Loucy (cell line): Measurements from ENCODE around the gene BABAM2.

Experiments used
- CTCF ChIP-seq: fragments of 200-600 bp; sonication (generic); conservative IDR thresholded peaks from 2 replicates; pipeline ENCODE4 v1.5.1; 2014; ENCODE audit warnings: mild to moderate bottlenecking, antibody characterized with exemption, low read length
- EZH2phosphoT487 ChIP-seq: fragments of 200-600 bp; IDR thresholded peaks from 2 replicates; pipeline ENCODE4 v1.6.1; 2018; ENCODE audit warnings: antibody characterized with exemption, mild to moderate bottlenecking, moderate library complexity, borderline replicate concordance

GRCh38 chr2:27989149-27989548 lies 98.6 kb downstream of the BABAM2 start:
- TF ChIP-seq EZH2phosphoT487 (no peak), CTCF (no peak)
